GM21447 (cell line): ENCODE data around the gene PGAP2.
A peak's percentile ranks its signal among the peaks of the same experiment; 100 is the strongest.
"Not testable (repeated sequence)": the region's sequence is repeated elsewhere in the genome, so short reads cannot be mapped to it uniquely, and the experiment has no call there.

Source experiments
- ATAC-seq: cut with Tn5 transposase; IDR thresholded peaks from one replicate; pipeline ENCODE4 v1.9.1; 2021; ENCODE audit not compliant: unreplicated experiment

Gene PGAP2

DNA sequence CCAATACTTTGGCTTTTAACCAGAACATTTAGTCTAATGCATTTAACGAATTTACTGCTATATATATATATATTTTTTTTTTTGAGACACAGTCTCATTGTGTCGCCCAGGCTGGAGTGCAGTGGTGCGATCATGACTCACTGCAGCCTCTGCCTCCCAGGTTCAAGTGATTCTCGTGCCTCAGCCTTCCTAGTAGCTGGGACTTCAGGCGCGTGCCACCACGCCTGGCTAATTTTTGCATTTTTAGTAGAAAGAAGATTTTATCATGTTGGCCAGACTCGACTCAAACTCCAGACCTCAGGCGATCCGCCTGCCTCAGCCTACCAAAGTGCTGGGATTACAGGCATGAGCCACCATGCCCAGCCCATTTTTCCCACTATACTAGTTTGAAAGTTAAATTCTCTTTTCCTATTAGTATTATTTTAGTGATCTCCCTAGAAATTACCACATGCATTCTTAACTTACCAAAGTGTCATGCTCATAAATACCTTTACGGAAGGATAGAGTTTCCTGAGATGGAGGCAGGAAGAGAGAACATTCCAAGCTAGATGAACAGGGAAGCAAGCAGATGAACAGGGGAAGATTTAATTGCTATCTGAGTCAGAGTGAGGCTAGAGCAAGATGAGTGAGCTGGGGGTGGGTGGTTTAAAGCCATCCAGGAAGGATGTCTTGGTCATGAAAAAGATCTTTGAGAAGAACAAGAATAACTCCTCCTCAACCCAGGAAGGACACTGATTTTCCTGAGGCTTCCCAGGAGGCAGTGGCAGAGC, 4.4 kb upstream of the PGAP2 start:
- no peak for ATAC-seq

DNA sequence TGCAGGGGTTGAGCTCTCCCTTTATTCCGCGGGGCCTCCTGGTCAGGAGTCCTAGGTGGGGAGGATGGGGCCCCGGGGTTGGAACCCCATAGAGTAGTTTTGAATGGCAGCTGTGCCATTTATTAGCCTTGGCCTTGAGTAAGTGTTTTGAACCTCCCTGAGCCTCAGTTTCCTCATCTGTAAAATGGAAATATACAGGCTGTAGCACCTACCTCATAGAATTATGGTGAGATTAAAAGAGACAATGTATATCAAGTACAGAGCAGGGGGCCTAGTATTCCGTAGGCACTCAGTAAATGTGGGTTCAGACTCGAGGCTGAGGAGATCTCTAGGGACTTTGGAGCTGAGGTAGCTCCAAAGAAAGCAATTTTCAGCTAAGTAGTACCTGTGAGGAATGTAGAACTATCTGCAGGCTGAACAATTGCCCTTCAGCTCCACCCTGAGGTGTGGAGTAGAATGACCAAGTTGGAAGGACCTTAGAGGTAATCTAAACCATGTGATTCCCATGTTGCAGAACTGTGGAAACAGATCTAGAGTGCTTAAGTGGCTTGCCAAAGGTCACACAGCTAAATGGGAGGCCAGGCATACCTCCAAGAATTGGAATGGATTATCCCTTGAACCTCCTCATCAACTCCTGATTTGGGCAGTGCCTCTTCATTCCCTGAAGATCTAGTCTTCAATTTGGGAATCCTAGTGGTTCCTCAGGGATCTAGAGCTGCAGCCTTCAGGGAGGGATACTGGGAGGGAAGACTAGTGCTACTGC, 682 bp downstream of the PGAP2 start:
- ATAC-seq = peak; percentile 78

DNA sequence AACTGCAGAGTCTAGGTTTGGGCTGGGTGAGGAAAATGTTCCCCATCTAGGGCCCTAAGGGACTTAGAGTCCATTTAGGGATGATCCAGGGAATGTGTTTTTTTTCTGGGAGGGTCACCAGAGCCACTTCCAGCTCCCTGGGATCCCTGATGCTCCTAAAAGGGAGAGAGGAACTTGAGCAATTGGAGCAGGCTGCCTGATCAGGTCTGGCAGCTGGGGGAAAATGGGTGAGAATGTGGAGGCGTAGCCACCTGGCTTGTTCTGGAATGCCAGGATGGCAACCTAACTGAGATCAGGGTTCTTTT, 1.2 kb downstream of the PGAP2 start:
- no peak for ATAC-seq

DNA sequence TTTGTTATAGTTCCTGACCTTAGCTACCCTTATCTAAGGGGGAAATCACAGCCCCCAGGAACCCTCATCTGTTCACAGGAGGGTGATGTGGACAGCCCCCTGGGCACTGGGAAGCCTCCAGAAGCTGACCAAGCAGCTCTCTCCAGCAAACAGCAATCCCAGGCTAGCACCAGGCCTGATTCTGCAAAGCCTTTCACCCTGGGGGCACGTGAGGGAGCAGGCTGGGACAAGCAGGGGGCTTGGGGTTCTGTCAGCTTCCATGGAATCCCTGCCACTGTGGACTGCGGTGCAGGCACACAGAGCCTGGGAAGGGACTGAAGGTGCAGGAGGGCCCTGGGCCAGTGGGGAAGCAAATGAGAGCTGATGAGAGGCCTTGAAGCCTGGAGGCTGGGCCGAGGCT, 2.1 kb downstream of the PGAP2 start:
- no peak for ATAC-seq

DNA sequence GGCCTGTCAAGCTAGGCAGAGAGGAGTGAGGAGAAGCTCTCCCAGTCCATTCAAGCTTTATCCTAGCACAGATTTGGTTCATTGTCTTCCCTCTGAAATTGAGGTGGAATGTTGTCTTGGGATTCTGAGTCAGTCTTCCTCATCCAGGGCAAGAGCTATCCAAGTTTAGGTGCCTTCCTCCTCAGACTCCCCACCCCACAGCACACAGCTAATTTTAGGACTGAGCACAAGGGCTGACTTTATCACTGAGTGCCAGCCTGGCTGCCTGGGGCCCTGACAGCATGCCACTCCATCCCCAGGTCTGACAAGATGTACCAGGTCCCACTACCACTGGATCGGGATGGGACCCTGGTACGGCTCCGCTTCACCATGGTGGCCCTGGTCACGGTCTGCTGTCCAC, 2.6 kb downstream of the PGAP2 start:
- no peak for ATAC-seq

DNA sequence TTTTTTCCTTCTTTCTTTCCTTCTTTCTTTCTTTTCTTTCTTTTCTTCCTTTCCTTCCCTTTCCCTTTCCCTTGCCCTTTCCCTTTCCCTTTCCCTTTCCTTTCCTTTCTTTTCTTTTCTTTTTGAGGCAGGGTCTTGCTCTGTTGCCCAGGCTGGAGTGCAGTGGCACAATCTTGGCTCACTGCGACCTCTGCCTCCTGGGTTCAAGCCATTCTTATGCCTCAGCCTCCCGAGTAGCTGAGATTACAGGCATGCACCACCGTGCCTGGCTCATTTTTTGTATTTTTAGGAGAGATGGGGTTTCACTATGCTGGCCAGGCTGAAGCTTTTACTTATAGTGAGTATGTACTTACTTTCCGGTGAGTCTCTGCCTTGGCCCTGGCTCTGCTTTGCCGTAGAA, 6.5 kb downstream of the PGAP2 start:
- not testable (repeated sequence) for ATAC-seq

DNA sequence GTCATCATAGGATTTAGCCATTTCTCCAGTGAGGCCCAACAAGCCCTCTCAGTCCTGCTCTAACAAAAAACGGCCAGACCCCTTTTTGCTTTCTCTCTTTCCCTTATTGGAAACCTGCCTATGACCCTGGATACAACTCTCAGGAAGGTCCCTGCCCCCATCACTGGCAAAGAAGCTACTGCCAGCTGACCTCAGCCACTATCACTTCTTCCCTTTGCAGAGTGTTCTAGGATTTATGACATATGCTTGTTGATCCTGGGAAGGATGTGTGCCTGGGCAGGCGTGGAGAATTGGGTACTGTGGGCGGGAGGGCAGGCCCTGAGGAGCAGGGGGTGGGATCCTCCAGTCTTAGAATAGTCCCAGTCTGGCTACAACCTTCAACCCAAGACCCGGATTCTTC, 7.5 kb downstream of the PGAP2 start:
- no peak for ATAC-seq

DNA sequence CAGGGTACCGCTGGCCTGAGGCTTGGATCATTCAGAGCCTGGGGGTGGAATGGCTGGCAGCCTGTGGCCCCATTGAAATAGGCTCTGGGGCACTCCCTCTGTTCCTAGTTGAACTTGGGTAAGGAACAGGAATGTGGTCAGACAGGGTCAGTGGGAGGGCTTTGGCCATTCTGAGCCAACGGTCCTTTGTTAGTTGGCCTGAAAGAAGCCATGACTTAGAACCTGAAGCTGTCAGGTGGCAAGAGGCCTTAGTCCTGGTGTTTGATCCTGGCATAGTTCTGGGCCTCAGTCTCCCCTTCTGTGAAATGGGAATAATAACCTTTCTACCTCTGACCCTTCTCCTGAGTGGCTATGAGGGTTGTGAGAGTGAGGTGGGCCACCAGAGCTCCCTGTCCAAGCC, 8.3 kb downstream of the PGAP2 start:
- no peak for ATAC-seq

DNA sequence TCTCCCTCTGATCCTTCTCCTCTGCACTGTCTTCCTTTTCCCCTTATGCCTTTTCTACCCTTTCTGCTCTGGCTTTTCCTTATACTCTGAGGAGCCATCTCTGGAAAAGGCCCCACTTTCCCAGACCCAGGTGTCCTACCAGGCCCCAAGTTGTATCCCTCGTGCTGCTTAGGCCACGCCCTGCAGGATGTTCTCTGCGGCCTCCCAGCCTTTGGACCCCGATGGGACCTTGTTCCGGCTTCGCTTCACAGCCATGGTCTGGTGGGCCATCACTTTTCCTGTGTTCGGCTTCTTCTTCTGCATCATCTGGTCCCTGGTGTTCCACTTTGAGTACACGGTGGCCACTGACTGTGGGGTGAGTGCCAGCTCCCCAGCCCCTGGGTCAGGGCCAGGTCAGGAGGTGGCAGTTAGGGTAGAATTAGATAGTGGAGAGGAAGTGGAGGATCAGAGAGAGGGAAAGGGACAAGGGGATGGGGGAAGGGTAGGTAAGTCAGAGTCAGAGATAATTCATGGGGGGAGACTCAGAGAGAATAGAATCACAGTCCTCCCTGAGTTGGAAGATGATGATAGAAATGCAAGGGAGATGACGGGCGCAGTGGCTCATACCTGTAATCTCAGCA, 8.9 kb downstream of the PGAP2 start:
- ATAC-seq = no peak

DNA sequence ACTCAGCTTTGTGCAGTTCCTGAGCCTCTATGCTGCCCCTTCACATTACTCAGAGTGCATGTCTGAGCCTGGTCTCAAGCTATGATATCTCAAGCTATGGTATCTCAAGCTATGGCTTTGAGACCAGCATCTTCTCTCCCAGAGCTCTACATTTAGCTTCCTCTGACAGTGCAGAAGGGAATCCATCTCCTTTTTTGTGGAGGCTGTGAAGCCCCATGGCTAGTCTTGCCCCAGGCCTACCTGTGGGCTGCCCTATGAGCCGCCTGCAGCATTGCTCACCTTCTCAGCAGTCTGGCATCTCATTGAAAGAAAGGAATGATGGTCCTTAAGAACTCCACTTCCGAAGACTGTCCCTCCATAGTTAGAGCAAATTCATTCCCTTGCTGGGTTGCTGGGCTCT, 12.6 kb downstream of the PGAP2 start:
- no peak for ATAC-seq

DNA sequence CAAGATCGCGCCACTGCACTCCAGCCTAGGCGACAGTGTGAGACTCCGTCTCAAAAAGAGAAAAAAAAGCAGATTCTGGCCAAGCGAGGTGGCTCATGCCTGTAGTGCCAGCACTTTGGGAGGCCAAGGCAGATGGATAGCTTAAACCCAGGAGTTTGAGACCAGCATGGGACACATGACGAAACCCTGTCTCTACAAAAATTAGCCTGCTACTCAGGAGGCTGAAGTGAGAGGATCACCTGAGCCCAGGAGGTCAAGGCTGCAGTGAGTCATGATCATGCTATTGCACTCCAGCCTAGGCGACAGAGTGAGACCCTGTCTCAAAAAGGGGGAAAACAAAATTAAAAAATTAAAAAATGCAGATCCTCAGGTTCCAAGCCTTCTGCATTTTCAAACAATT, 14.0 kb downstream of the PGAP2 start:
- ATAC-seq = no peak

DNA sequence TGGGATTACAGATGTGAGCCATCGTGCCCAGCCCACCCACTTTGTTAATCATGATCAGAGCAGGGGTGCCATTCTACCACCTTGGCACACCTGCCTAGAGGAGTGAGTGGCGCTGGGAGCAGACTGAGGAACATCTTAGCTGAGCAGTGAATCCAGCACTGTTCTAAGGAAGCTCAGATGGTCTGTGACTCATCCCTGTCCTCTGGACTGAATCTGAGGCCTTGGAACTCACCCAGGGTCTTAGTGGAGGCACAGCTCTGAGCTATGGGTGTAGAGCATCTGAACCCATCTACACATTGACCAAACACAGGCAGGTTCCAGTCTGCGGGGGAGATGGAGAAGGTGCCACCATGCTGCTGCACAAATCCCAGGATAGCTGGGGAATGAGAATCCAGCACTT, 14.9 kb downstream of the PGAP2 start:
- no peak for ATAC-seq

DNA sequence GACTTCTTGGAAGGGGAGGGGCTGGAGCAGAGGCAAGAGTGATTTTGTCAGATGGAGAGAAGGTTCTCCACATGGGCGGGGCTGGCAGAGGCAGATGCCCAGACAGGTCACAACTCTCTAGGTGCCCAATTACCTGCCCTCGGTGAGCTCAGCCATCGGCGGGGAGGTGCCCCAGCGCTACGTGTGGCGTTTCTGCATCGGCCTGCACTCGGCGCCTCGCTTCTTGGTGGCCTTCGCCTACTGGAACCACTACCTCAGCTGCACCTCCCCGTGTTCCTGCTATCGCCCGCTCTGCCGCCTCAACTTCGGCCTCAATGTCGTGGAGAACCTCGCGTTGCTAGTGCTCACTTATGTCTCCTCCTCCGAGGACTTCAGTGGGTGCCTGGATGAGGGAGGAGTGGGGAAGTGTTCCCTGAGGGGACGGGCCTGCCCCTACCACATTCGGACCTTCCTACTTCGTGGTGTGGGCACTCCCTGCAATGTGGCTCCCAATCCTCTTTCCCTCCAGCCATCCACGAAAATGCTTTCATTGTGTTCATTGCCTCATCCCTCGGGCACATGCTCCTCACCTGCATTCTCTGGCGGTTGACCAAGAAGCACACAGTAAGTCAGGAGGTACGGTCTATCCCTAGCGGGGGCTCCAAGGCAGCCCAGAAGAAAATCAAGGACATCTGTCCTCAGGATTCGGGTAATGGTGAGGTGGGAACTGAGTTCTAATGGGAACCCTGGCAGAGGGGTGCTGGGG, 15.6 kb downstream of the PGAP2 start:
- no peak for ATAC-seq

DNA sequence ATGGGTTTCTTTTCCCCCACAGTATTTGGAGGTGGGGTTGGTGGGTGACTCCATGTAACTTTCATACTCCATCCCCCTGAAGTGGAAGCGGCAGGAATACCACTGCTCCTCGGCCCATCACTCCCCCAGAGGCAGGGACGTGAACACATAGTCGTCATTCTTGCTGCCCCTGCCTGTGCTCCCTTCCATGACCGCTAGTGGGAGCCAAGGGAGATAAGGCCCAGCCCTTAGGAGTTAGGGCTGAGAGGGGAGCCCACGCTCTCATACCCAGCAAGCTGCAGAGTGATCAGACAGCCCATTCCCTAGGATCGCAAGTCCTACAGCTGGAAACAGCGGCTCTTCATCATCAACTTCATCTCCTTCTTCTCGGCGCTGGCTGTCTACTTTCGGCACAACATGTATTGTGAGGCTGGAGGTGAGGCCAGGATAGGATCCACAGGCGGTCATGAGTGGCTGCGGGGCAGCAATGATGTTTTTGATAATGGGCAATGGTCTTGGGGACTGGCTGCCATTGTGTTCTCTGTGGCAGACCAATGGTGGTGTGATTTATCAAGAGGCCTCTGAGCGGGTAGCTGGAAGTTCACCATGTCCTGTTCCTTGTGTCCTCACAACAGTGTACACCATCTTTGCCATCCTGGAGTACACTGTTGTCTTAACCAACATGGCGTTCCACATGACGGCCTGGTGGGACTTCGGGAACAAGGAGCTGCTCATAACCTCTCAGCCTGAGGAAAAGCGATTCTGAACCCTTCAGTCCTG, 16.5 kb downstream of the PGAP2 start:
- peak; percentile 83 for ATAC-seq

DNA sequence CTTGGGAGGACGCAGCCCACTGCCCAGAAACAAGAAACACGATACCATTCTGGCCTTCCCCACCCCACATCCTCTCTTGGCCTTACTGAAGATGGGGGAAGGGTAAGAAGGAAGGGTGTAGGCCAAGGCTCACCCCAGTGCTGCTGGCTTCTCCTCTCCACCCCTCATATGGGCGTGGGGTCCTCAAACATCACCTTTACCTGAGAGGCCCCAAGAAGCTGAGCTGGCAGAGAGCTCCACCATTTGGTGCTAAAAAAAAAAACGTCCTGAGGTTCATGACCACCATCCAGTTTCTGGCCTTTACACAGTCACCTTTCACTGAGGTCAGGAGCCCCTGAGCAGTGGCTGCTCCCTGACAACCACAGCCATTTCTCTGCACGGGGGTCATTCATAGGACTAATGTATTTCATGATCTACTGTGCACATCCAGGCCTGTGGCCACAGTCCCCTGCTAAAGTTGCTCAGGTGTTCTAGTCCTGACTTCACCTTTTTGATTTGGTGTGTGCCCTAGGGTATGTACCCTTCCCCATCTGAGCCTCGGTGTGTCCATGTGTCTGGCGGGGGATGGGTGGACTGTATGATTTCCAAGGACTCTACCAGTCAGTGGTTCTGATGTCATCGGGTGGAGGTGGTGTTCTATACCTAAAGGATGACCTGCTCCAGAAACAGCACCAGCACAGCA, 17.3 kb downstream of the PGAP2 start:
- ATAC-seq = no peak

DNA sequence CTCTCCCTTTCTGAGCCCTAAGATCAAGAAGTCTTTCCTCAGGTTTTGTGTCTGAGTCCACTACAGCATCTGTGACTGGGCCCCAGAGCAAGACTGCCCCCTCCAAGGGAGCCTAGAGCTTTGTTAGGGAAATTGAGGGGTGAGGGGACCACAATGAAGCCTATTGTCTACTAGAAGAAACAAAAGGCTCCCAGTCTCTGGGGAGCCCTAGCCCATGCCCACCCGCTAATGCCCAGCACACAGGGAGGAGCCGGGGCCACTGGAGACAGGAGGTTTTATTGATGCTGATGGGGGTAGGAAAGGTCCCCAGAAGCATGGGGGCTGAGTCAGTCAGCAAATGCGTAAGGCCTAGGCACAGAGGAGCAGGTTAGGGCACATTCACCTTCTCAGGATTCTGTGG, 18.4 kb downstream of the PGAP2 start:
- no peak for ATAC-seq

DNA sequence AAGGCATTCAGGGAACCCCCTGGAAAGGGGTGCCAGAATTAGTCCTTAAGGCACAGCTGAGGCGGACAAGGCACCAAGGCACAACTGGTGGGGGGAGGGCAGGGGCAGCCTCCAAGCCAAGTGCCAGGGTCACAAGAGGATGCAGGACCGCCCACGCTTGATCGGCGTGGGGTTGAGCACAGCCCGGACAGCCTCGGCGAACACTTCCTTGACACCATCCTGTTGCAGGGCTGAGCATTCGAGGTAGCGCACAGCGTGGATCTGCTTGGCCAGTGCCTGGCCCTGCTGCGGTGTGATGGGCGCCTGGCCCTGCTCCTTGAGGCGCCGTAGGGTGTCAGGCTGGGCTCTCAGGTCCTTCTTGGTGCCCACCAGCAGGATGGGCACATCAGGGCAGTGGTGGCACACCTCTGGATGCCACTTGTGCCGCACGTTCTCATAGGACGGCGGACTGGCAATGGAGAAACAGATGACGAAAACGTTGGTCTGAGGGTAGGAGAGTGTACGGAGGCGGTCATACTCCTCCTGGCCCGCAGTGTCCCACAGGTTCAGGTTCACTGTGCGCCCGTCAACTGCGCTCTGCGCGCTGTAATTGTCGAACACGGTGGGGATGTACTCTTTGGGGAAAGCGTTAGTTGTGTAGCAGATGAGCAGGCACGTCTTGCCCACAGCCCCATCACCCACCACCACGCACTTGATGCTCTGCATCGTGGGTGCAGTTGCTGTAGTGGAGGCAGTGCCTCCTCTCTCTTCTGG, 19.2 kb downstream of the PGAP2 start:
- no peak for ATAC-seq

DNA sequence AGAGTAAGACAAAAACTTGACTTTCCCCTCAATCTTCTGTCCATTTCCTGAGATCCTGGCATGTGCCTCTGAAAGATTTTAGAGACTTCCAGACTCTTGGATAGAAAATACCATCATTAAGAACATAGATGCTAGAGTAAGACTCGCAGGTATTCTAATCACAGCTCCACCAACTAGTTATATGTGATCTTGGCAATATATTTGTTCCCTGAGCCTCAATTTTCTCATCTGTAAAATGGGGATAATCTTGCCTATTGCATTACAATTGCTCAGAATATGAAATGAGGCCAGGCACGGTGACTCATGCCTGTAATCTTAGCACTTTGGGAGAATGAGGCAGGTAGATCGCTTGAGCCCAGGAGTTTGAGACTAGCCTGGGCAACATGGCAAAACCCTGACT, 21.7 kb downstream of the PGAP2 start:
- ATAC-seq = no peak

DNA sequence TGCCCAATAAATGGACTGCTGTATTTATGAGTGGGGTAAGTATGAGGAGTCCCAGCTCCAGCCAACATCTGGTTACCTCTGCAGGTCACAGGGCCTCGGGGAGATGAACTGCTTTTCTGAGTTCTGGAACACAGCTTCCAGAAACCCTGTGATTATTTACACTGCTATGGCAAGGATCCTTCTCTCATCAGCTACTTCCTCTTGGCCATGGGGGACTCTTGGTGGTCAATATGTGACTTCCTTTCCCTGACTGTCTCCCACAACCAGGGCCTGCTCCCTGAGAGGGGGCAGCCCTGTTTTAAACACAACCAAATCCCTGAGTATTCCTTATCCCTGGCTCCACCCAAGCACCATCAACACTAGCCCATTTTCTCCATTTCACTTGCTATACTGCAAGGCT, 22.4 kb downstream of the PGAP2 start:
- no peak for ATAC-seq
